Measurements from ENCODE around the gene ZG16B. TPM values are rescaled to one million over a fixed set of nuclear protein-coding genes. Genes with fewer than 3 reads are reported as not detected.

The ZG16B gene
- total RNA-seq, 1 experiment from 2014 or later: not detected

DNA sequence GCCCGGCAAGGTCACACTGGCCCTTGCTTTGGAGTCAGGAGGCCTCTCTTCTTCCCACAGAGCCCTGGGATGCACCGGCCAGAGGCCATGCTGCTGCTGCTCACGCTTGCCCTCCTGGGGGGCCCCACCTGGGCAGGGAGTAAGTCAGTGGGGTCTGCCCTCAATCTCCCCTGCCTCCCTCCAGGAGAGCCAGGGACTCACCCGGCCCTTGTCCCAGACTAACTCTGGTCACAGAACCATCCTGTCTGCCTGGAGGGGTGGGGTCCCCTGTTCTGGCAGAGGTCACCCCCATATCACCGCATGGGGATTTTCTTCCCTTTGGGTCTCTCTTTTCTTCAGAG lies 222 bp downstream of the ZG16B start (continued):
- TF ChIP-seq, protein P1, sequence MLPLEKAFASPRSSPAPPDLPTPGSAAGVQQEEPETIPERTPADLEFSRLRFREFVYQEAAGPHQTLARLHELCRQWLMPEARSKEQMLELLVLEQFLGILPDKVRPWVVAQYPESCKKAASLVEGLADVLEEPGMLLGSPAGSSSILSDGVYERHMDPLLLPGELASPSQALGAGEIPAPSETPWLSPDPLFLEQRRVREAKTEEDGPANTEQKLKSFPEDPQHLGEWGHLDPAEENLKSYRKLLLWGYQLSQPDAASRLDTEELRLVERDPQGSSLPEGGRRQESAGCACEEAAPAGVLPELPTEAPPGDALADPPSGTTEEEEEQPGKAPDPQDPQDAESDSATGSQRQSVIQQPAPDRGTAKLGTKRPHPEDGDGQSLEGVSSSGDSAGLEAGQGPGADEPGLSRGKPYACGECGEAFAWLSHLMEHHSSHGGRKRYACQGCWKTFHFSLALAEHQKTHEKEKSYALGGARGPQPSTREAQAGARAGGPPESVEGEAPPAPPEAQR (CRISPR knock-in tag; IDR thresholded peaks at IDR 0.05): no peak
- no peak for TF ChIP-seq TEAD1 (CRISPR knock-in tag; IDR thresholded peaks at IDR 0.05)
- TF ChIP-seq ZNF219 (CRISPR knock-in tag; IDR thresholded peaks at IDR 0.05; ENCODE audit: borderline replicate concordance): no peak

DNA sequence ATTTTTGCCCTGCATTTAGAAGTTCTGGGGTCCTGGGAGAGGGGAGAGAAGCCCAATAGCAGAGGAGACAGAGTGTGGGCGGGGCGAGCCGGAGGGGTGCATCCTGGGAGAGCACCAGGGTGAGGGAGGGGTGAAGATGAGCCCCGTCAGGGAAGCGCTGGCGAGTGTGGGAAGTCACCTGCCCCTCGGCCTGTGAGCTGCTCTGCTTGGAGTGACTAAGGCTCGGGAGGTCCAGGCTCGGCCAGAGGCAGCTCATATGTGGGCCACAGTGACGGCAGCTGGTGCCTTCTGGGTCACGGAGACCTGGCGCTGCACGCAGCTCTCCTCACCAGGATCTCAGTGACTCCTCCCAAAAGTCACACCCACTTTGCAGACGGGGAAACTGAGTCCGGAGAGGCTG lies 1.1 kb downstream of the ZG16B start:
- POLR2A ChIA-PET: no interaction called here
- TF ChIP-seq, protein P2, sequence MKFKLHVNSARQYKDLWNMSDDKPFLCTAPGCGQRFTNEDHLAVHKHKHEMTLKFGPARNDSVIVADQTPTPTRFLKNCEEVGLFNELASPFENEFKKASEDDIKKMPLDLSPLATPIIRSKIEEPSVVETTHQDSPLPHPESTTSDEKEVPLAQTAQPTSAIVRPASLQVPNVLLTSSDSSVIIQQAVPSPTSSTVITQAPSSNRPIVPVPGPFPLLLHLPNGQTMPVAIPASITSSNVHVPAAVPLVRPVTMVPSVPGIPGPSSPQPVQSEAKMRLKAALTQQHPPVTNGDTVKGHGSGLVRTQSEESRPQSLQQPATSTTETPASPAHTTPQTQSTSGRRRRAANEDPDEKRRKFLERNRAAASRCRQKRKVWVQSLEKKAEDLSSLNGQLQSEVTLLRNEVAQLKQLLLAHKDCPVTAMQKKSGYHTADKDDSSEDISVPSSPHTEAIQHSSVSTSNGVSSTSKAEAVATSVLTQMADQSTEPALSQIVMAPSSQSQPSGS (CRISPR knock-in tag; IDR thresholded peaks at IDR 0.05; ENCODE audit: borderline replicate concordance, low read depth): no peak
- TF ChIP-seq, protein P3, sequence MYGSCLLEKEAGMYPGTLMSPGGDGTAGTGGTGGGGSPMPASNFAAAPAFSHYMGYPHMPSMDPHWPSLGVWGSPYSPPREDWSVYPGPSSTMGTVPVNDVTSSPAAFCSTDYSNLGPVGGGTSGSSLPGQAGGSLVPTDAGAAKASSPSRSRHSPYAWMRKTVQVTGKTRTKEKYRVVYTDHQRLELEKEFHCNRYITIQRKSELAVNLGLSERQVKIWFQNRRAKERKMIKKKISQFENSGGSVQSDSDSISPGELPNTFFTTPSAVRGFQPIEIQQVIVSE (CRISPR knock-in tag; IDR thresholded peaks at IDR 0.05; ENCODE audit: borderline replicate concordance): no peak
- TF ChIP-seq ELF4 (CRISPR knock-in tag; IDR thresholded peaks at IDR 0.05; ENCODE audit: low read depth) (no peak), ZBTB21 (CRISPR knock-in tag; IDR thresholded peaks at IDR 0.05; ENCODE audit: borderline replicate concordance) (no peak), MYBL2 (CRISPR knock-in tag; IDR thresholded peaks at IDR 0.05) (no peak), HMGA2 (CRISPR knock-in tag; IDR thresholded peaks at IDR 0.05) (no peak)
- TF ChIP-seq, protein P4, sequence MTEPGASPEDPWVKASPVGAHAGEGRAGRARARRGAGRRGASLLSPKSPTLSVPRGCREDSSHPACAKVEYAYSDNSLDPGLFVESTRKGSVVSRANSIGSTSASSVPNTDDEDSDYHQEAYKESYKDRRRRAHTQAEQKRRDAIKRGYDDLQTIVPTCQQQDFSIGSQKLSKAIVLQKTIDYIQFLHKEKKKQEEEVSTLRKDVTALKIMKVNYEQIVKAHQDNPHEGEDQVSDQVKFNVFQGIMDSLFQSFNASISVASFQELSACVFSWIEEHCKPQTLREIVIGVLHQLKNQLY (CRISPR knock-in tag; IDR thresholded peaks at IDR 0.05): no peak
- H3K27ac Mint-ChIP-seq: no peak overlapping the region

DNA sequence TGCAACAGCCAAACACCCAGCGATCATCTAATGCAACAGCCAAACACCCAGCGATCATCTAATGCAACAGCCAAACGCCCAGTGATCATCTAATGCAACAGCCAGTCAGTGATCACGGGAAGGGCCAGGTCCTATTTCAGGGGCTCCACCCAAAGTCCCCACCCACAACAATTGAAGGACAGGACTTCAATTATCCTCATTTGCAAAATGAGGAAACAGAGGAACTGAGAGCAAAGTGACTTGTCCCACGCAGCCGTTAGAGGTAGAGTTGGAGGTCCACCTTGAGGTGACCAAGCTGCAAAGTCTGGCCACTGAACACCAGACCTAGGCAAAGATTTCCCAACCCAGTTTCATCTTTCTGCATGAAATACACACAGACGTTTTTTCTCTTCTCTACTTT lies 3.7 kb downstream of the ZG16B start:
- Mint-ChIP-seq H3K36me3 (no peaks in the 10 kb centered on the region), H3K4me1 (peaks cover 14% of the 10 kb centered on the region), H3K9me3 (peaks cover 6% of the 10 kb centered on the region), H3K27ac (no peak overlapping the region), H3K4me3 (no peak overlapping the region), H3K27me3 (ENCODE audit: low read depth) (peaks cover 14% of the 10 kb centered on the region)
- POLR2A ChIA-PET: no interaction called here
- ATAC-seq (no peak), DNase-seq (ENCODE audit: low spot score) (no peak)
- CTCF ChIA-PET: no interaction called here
- TF ChIP-seq FOXK1 (CRISPR knock-in tag; IDR thresholded peaks at IDR 0.05) (no peak), CREB1 (CRISPR knock-in tag; IDR thresholded peaks at IDR 0.05) (no peak), ZNF232 (CRISPR knock-in tag; IDR thresholded peaks at IDR 0.05) (no peak), GABPB1 (CRISPR knock-in tag; IDR thresholded peaks at IDR 0.05) (no peak), HMGA2 (CRISPR knock-in tag; IDR thresholded peaks at IDR 0.05) (no peak)
- TF ChIP-seq, protein P5, sequence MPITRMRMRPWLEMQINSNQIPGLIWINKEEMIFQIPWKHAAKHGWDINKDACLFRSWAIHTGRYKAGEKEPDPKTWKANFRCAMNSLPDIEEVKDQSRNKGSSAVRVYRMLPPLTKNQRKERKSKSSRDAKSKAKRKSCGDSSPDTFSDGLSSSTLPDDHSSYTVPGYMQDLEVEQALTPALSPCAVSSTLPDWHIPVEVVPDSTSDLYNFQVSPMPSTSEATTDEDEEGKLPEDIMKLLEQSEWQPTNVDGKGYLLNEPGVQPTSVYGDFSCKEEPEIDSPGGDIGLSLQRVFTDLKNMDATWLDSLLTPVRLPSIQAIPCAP (CRISPR knock-in tag; IDR thresholded peaks at IDR 0.05): no peak
- TF ChIP-seq, protein P6, sequence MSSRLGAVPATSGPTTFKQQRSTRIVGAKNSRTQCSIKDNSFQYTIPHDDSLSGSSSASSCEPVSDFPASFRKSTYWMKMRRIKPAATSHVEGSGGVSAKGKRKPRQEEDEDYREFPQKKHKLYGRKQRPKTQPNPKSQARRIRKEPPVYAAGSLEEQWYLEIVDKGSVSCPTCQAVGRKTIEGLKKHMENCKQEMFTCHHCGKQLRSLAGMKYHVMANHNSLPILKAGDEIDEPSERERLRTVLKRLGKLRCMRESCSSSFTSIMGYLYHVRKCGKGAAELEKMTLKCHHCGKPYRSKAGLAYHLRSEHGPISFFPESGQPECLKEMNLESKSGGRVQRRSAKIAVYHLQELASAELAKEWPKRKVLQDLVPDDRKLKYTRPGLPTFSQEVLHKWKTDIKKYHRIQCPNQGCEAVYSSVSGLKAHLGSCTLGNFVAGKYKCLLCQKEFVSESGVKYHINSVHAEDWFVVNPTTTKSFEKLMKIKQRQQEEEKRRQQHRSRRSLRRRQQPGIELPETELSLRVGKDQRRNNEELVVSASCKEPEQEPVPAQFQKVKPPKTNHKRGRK (CRISPR knock-in tag; IDR thresholded peaks at IDR 0.05; ENCODE audit: borderline replicate concordance): no peak
- TF ChIP-seq, protein P7, sequence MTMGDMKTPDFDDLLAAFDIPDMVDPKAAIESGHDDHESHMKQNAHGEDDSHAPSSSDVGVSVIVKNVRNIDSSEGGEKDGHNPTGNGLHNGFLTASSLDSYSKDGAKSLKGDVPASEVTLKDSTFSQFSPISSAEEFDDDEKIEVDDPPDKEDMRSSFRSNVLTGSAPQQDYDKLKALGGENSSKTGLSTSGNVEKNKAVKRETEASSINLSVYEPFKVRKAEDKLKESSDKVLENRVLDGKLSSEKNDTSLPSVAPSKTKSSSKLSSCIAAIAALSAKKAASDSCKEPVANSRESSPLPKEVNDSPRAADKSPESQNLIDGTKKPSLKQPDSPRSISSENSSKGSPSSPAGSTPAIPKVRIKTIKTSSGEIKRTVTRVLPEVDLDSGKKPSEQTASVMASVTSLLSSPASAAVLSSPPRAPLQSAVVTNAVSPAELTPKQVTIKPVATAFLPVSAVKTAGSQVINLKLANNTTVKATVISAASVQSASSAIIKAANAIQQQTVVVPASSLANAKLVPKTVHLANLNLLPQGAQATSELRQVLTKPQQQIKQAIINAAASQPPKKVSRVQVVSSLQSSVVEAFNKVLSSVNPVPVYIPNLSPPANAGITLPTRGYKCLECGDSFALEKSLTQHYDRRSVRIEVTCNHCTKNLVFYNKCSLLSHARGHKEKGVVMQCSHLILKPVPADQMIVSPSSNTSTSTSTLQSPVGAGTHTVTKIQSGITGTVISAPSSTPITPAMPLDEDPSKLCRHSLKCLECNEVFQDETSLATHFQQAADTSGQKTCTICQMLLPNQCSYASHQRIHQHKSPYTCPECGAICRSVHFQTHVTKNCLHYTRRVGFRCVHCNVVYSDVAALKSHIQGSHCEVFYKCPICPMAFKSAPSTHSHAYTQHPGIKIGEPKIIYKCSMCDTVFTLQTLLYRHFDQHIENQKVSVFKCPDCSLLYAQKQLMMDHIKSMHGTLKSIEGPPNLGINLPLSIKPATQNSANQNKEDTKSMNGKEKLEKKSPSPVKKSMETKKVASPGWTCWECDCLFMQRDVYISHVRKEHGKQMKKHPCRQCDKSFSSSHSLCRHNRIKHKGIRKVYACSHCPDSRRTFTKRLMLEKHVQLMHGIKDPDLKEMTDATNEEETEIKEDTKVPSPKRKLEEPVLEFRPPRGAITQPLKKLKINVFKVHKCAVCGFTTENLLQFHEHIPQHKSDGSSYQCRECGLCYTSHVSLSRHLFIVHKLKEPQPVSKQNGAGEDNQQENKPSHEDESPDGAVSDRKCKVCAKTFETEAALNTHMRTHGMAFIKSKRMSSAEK (CRISPR knock-in tag; IDR thresholded peaks at IDR 0.05; ENCODE audit: borderline replicate concordance): no peak
- TF ChIP-seq, protein P8, sequence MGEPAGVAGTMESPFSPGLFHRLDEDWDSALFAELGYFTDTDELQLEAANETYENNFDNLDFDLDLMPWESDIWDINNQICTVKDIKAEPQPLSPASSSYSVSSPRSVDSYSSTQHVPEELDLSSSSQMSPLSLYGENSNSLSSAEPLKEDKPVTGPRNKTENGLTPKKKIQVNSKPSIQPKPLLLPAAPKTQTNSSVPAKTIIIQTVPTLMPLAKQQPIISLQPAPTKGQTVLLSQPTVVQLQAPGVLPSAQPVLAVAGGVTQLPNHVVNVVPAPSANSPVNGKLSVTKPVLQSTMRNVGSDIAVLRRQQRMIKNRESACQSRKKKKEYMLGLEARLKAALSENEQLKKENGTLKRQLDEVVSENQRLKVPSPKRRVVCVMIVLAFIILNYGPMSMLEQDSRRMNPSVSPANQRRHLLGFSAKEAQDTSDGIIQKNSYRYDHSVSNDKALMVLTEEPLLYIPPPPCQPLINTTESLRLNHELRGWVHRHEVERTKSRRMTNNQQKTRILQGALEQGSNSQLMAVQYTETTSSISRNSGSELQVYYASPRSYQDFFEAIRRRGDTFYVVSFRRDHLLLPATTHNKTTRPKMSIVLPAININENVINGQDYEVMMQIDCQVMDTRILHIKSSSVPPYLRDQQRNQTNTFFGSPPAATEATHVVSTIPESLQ (CRISPR knock-in tag; IDR thresholded peaks at IDR 0.05): no peak
- TF ChIP-seq, protein P2 (CRISPR knock-in tag; IDR thresholded peaks at IDR 0.05; ENCODE audit: borderline replicate concordance, low read depth): no peak

More for the DNA sequence above, 1.1 kb downstream of the ZG16B start:
- Mint-ChIP-seq H3K36me3 (no peaks in the 10 kb centered on the region), H3K9me3 (peaks cover 6% of the 10 kb centered on the region), H3K27me3 (ENCODE audit: low read depth) (peaks cover 5% of the 10 kb centered on the region; the same call in 1 of the 2 replicates), H3K4me1 (peaks cover 9% of the 10 kb centered on the region), H3K4me3 (no peak overlapping the region)
- CTCF ChIA-PET: interaction anchor here (0.9 to 2.2 kb wide), 2 partner anchors 11 to 37 kb away, joined by 5 to 7 read pairs; no protein-coding TSS in a partner anchor
- ATAC-seq (no peak), DNase-seq (ENCODE audit: low spot score) (no peak)

All from WTC11 (cell line).